Activated CD8-positive, alpha-beta memory T cell treated with anti-CD3 and anti-CD28 coated beads, Interleukin-2, amount 50 U/mL, for 4 hours (primary cell): ENCODE data around the gene ZFAND5.

Experiments used
- DNase-seq: peaks from one replicate; pipeline ENCODE4 v3.0.0-alpha.2; 2020

Gene ZFAND5

DNA sequence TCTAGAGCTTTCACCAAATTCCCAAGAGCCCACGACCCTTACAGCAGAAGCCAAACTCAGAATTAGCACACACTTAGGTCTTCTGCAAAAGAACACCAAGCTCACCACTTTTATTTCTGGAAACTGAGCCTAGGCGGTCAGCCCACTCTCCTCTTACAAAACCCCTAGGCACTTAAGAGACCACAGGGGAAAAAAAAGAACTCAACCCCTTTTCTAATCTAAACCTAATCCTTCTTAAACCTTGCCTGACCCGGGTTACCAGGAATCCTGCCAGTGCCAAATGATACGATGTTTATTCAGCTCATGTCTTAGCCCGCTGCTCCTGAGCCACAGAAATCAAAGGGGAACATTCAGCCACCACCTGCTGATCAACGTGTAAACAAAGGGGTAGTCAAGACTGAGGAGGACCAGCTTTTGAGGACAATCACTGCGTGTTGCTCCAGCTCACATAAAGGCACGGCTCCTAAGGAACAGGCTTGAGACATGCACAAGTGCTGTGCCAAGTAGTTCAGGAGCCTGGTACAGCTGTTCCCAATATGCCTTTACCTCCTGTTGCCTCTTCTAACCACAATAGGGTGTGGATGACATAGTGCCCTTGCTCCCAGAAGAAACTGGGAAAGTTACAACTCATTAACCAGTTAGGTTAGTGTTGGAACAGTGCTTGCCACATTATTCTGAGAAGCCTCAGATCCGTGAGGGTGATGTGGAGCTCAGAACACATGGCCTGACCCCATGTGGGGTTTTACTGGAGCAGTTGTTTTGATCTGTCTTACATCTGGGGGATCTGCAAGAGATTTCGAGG lies 49.3 kb downstream of the ZFAND5 start:
- DNase-seq, result no peak

- no peak for DNase-seq
These were observed 49.9 kb downstream of the ZFAND5 start for GRCh38 chr9:72315089-72315509.

DNA sequence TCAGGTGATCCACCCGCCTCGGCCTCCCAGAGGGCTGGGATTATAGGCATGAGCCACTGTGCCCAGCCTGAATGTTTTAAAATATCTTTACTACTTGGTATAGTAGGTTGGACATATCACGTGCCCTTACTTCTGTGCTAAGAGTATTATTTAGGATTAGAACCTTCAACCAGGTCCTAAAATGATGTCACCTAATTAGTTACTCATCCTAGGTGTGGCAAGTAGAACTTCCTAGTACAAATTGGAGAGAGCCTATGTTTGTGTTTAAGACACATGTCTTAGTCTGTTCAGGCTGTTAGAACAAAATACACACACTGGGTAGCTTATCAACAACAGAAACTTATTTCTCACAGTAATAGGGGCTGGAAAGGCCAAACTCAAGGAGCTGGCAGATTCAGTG lies 51.5 kb downstream of the ZFAND5 start:
- DNase-seq, result no peak

- DNase-seq, result no peak
These were observed 52.5 kb downstream of the ZFAND5 start for GRCh38 chr9:72312386-72312987.

- no peak for DNase-seq
These were observed 55.5 kb downstream of the ZFAND5 start for GRCh38 chr9:72309364-72310133.

- DNase-seq, result no peak
These were observed 58.2 kb downstream of the ZFAND5 start for GRCh38 chr9:72306761-72307160.

- no peak for DNase-seq
These were observed 59.3 kb downstream of the ZFAND5 start for GRCh38 chr9:72305707-72306106.

DNA sequence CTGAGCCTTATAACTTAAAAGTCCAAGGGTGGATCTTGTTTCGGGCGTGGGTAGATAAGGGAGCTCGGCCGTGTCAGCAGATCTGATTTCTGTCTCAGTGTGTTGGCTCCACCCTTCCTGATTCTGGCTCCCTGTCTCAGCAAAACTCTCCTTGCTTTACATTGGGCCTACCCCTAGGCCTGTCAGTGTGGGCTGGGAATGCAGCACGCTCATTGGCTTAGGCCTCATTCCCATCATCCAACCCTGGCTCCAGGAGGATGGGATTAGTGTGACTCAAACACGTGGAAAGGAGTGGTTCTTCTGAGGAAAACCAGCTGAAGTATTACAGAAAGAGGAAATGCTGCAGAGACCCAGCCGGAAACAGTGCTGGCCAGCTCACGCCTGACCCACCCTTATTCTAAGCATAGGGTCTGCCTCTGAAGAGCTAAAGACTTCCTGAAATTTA lies 59.9 kb downstream of the ZFAND5 start:
- no peak for DNase-seq

- DNase-seq, result no peak
These were observed 60.5 kb downstream of the ZFAND5 start for GRCh38 chr9:72304538-72304937.
